IMR-90 (cell line): ENCODE measurements around the gene ATP1B1. TPM values are rescaled to one million over a fixed set of nuclear protein-coding genes. Genes with fewer than 3 reads are reported as not detected.

Experiments used
- ATAC-seq: fragments of 200-7000 bp; cut with Tn5 transposase; 2 replicates; pipeline ENCODE4 v1.9.1; 2020; ENCODE audit warnings: low read depth, mild to moderate bottlenecking, moderate library complexity
- BruUV-seq: library from RNA; stranded (reverse); fragments of 400-500 nt; replicated peaks from 2 replicates; lab custom pipeline; 2021; lab: Mats Ljungman, UMichigan
- CTCF ChIA-PET: fragments of 300-600 bp; formaldehyde crosslinking; extraction: SDS; loops from one replicate; lab custom pipeline; 2021; ENCODE audit warnings: antibody characterized with exemption; lab: Yijun Ruan, JAX
- POLR2A ChIA-PET: fragments of 300-600 bp; sonication (Branson Sonifier 250); formaldehyde crosslinking; loops from one replicate; lab custom pipeline; 2022; ENCODE audit warnings: antibody characterized with exemption; ENCODE audit not compliant: unreplicated experiment; lab: Charles Lee
- DNase-seq: peaks from one replicate; pipeline ENCODE4 v3.0.0; 2013
- H2AFZ ChIP-seq: replicated peaks from 2 replicates; pipeline ENCODE3; 2013; ENCODE audit warnings: low read length, mild to moderate bottlenecking; ENCODE audit not compliant: poor library complexity
- H2AK5ac ChIP-seq: 2 replicates; pipeline ENCODE4 v1.6.1; 2013; ENCODE audit warnings: low read depth, low read length, inconsistent platforms
- H2AK9ac ChIP-seq: replicated peaks from 2 replicates; pipeline ENCODE3; 2013; ENCODE audit warnings: mild to moderate bottlenecking, low read depth, low read length, moderate library complexity; ENCODE audit not compliant: poor library complexity
- H2BK120ac ChIP-seq: 2 replicates; pipeline ENCODE4 v1.6.1; 2013; ENCODE audit warnings: low read depth, low read length, inconsistent platforms
- H2BK15ac ChIP-seq: 3 replicates; pipeline ENCODE4 v1.6.1; 2013; ENCODE audit warnings: low read depth, low read length, inconsistent platforms
- H2BK20ac ChIP-seq: 2 replicates; pipeline ENCODE4 v1.6.1; 2013; ENCODE audit warnings: low read depth, mild to moderate bottlenecking, inconsistent platforms, low read length, moderate library complexity
- H2BK5ac ChIP-seq: 2 replicates; pipeline ENCODE4 v1.6.1; 2013; ENCODE audit warnings: mild to moderate bottlenecking, low read depth, low read length, inconsistent platforms; ENCODE audit not compliant: poor library complexity, severe bottlenecking
- H3K14ac ChIP-seq: replicated peaks from 2 replicates; pipeline ENCODE4 v1.6.1; 2013; ENCODE audit warnings: low read depth, low read length, inconsistent platforms
- H3K18ac ChIP-seq: 2 replicates; pipeline ENCODE4 v1.6.1; 2013; ENCODE audit warnings: low read depth, low read length, control low read depth
- H3K23ac ChIP-seq: 2 replicates; pipeline ENCODE4 v1.6.1; 2013; ENCODE audit warnings: low read depth, low read length, inconsistent platforms
- H3K27ac ChIP-seq: 2 replicates; pipeline ENCODE4 v1.5.1; 2013; ENCODE audit warnings: mild to moderate bottlenecking, control low read depth, low read length; ENCODE audit not compliant: insufficient read depth
- H3K27me3 ChIP-seq: 2 replicates; pipeline ENCODE4 v1.6.1; 2013; ENCODE audit warnings: low read length; ENCODE audit not compliant: control insufficient read depth, insufficient read depth
- H3K36me3 ChIP-seq: 2 replicates; pipeline ENCODE4 v1.6.1; 2013; ENCODE audit warnings: low read length, mixed read lengths; ENCODE audit not compliant: control insufficient read depth, insufficient read depth
- H3K4ac ChIP-seq: 2 replicates; pipeline ENCODE4 v1.6.1; 2013; ENCODE audit warnings: low read depth, low read length, inconsistent platforms
- H3K4me1 ChIP-seq: 2 replicates; pipeline ENCODE4 v1.6.1; 2013; ENCODE audit warnings: low read length, mixed read lengths; ENCODE audit not compliant: control insufficient read depth, insufficient read depth
- H3K4me2 ChIP-seq: 2 replicates; pipeline ENCODE4 v1.6.1; 2013; ENCODE audit warnings: low read depth, mild to moderate bottlenecking, control low read depth, low read length, moderate library complexity
- H3K4me3 ChIP-seq: 2 replicates; pipeline ENCODE4 v1.5.1; 2013; ENCODE audit warnings: low read depth, mild to moderate bottlenecking, control low read depth, low read length, moderate library complexity; ENCODE audit not compliant: insufficient read depth
- H3K56ac ChIP-seq: 2 replicates; pipeline ENCODE4 v1.6.1; 2013; ENCODE audit warnings: low read length, inconsistent platforms; ENCODE audit not compliant: insufficient read depth; ENCODE audit errors: extremely low read depth
- H3K79me1 ChIP-seq, 2 experiments: 2 replicates each; pipeline ENCODE4 v1.6.1; 2013; ENCODE audit warnings: low read length in 2 of 2, inconsistent platforms in 1 of 2, low read depth in 1 of 2
- H3K9ac ChIP-seq: 2 replicates; pipeline ENCODE4 v1.6.1; 2013; ENCODE audit warnings: low read depth, low read length, control low read depth
- H3K9me1 ChIP-seq: 2 replicates; pipeline ENCODE4 v1.6.1; 2013; ENCODE audit warnings: low read length, inconsistent platforms; ENCODE audit not compliant: insufficient read depth
- H3K9me3 ChIP-seq: 2 replicates; pipeline ENCODE4 v1.6.1; 2013; ENCODE audit warnings: low read length; ENCODE audit not compliant: control insufficient read depth, insufficient read depth
- H4K20me1 ChIP-seq: 2 replicates; pipeline ENCODE4 v1.6.1; 2013; ENCODE audit warnings: low read length, inconsistent platforms; ENCODE audit not compliant: insufficient read depth
- H4K5ac ChIP-seq: 2 replicates; pipeline ENCODE4 v1.6.1; 2013; ENCODE audit warnings: mild to moderate bottlenecking, low read depth, low read length, control low read depth
- H4K8ac ChIP-seq, 2 experiments: 2 replicates each; pipeline ENCODE4 v1.6.1; 2013; ENCODE audit warnings: low read depth in 2 of 2, low read length in 2 of 2, control low read depth in 1 of 2, inconsistent platforms in 1 of 2
- H4K91ac ChIP-seq: 2 replicates; pipeline ENCODE4 v1.6.1; 2013; ENCODE audit warnings: low read depth, low read length, inconsistent platforms; ENCODE audit not compliant: insufficient read depth
- BHLHE40 ChIP-seq: fragments of 150-350 bp; IDR thresholded peaks from 2 replicates; pipeline ENCODE4 v1.6.1; 2016; ENCODE audit warnings: mild to moderate bottlenecking, low read depth, low read length
- CEBPB ChIP-seq: IDR thresholded peaks from 2 replicates; pipeline ENCODE4 v1.6.1; 2012; ENCODE audit warnings: low read depth, low read length, improper control_type of control experiment
- CTCF ChIP-seq: conservative IDR thresholded peaks from 2 replicates; pipeline ENCODE4 v1.5.1; 2012; ENCODE audit warnings: mild to moderate bottlenecking, low read depth, low read length, improper control_type of control experiment
- FOS ChIP-seq: fragments of 150-350 bp; IDR thresholded peaks from 2 replicates; pipeline ENCODE4 v1.6.1; 2016; ENCODE audit warnings: low read depth, low read length
- MAFK ChIP-seq: IDR thresholded peaks from 2 replicates; pipeline ENCODE4 v1.6.1; 2012; ENCODE audit warnings: low read depth, low read length, improper control_type of control experiment
- MAZ ChIP-seq: IDR thresholded peaks from 2 replicates; pipeline ENCODE4 v1.6.1; 2012; ENCODE audit warnings: low read depth, mild to moderate bottlenecking, low read length, improper control_type of control experiment, moderate library complexity, borderline replicate concordance
- MXI1 ChIP-seq: IDR thresholded peaks from 2 replicates; pipeline ENCODE4 v1.6.1; 2012; ENCODE audit warnings: low read depth, mild to moderate bottlenecking, low read length, moderate library complexity, borderline replicate concordance
- POLR2A ChIP-seq: IDR thresholded peaks from 2 replicates; pipeline ENCODE4 v1.6.1; 2012; ENCODE audit warnings: mild to moderate bottlenecking, low read depth, low read length
- RAD21 ChIP-seq: IDR thresholded peaks from 2 replicates; pipeline ENCODE4 v1.6.1; 2012; ENCODE audit warnings: low read length, improper control_type of control experiment
- RFX5 ChIP-seq: IDR thresholded peaks from 2 replicates; pipeline ENCODE4 v1.8.0; 2012; ENCODE audit warnings: low read depth, mild to moderate bottlenecking, low read length, moderate library complexity
- SMC3 ChIP-seq: fragments of 150-350 bp; IDR thresholded peaks from 2 replicates; pipeline ENCODE4 v1.6.1; 2016; ENCODE audit warnings: low read depth, mild to moderate bottlenecking, antibody characterized with exemption, low read length, moderate library complexity
- WGBS, 2 experiments: methylation state at CpG; one replicate each; pipeline versions ENCODE4 v1.1.5 to v1.1.7; 2013; ENCODE audit warnings: missing lambda C conversion rate in 2 of 2; ENCODE audit not compliant: insufficient read length in 1 of 2; ENCODE audit errors: extremely low coverage in 2 of 2; 5-methylcytosine and 5-hydroxymethylcytosine counted together
- dilution Hi-C: fragments of 300-500 bp; cut with HindIII; formaldehyde crosslinking; loops from one replicate; pipeline ENCODE4 v1.14.3; 2018; ENCODE audit warnings: low sequenced_read_pairs; ENCODE audit not compliant: unreplicated experiment
- in situ Hi-C: fragments of 300-500 bp; cut with MboI; formaldehyde crosslinking; loops from 3 replicates; pipeline ENCODE4 v1.14.3; 2019; ENCODE audit warnings: low sequenced_read_pairs, inconsistent platforms, mixed read lengths
- intact Hi-C: fragments of 100-400 bp; cut with micrococcal nuclease; formaldehyde crosslinking; loops from 2 replicates; pipeline ENCODE4 v1.10.0; 2022
- polyA plus RNA-seq, 3 experiments: library from polyadenylated mRNA; depleted of rRNA; stranded (reverse); fragments of >200 nt; gene quantifications; 2 replicates each; pipeline ENCODE4 v1.2.3, GENCODE V29; 2012; ENCODE audit warnings: low replicate concordance in 1 of 3
- total RNA-seq: library from RNA; depleted of rRNA; stranded (reverse); fragments of >200 nt; gene quantifications from 2 replicates; pipeline ENCODE4 v1.2.3, GENCODE V29; 2012
- TF ChIP-seq, protein P1 (sequence below): fragments of 150-350 bp; IDR thresholded peaks from 2 replicates; pipeline ENCODE4 v1.6.1; 2017; ENCODE audit warnings: mild to moderate bottlenecking, antibody characterized with exemption, low read length, low read depth

The ATP1B1 gene
- total and polyA plus RNA-seq, 2 of the 4 experiments (the other 2 are of a cell fraction), result 14.5 to 22.1 TPM

- Histone ChIP-seq H2AFZ (no peak overlapping the region), H3K4me1 (no peaks in the 10 kb centered on the region), H2BK20ac (no peak overlapping the region), H2AK5ac (no peak overlapping the region), H3K23ac (no peak overlapping the region), H4K20me1 (no peaks in the 10 kb centered on the region), H3K36me3 (no peaks in the 10 kb centered on the region), H2AK9ac (no peak overlapping the region), H2BK120ac (no peak overlapping the region), H3K4me3 (no peak overlapping the region), H3K9me3 (peaks cover 2% of the 10 kb centered on the region; the same call in 1 of the 2 replicates), H3K79me1 (no peaks in the 10 kb centered on the region), H3K27me3 (no peaks in the 10 kb centered on the region), H3K4ac (no peak overlapping the region), H3K27ac (no peak overlapping the region), H4K5ac (no peak overlapping the region), H2BK5ac (no peak overlapping the region), H3K14ac (no peak overlapping the region), H2BK15ac (no peak overlapping the region), H3K9me1 (no peaks in the 10 kb centered on the region), H3K18ac (no peak overlapping the region), H3K4me2 (no peak overlapping the region), H4K91ac (no peak overlapping the region), H3K9ac (no peak overlapping the region), H3K56ac (no peak overlapping the region), H4K8ac (no peak overlapping the region)
- BruUV-seq, result no TSS peak
- no peak for TF ChIP-seq MAZ
- TF ChIP-seq MAFK, result no peak
- TF ChIP-seq CTCF, result no peak
- no peak for TF ChIP-seq MXI1
- no peak for TF ChIP-seq SMC3
- no peak for TF ChIP-seq BHLHE40
- no peak for TF ChIP-seq CEBPB
- TF ChIP-seq, protein P1, sequence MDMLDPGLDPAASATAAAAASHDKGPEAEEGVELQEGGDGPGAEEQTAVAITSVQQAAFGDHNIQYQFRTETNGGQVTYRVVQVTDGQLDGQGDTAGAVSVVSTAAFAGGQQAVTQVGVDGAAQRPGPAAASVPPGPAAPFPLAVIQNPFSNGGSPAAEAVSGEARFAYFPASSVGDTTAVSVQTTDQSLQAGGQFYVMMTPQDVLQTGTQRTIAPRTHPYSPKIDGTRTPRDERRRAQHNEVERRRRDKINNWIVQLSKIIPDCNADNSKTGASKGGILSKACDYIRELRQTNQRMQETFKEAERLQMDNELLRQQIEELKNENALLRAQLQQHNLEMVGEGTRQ, result no peak
- no peak for TF ChIP-seq RAD21
- TF ChIP-seq FOS, result no peak
- no peak for TF ChIP-seq POLR2A
- no peak for TF ChIP-seq RFX5
- CTCF ChIA-PET, result no interaction called here
- POLR2A ChIA-PET, result no interaction called here
- intact Hi-C loops (no loop called here), dilution Hi-C loops (no loop called here), in situ Hi-C loops (no loop called here)
- 25% methylated on average over 1 of the region's 4 CpGs; no CpG with 5 or more reads in 1 of the 2 experiments for WGBS, 2 experiments
- no peak for DNase-seq
- ATAC-seq, result no peak
Measured at GRCh38 chr1:169060919-169061639, 45.4 kb upstream of the ATP1B1 start.
